Effector memory CD8-positive, alpha-beta T cell (primary cell): ENCODE data around the gene THAP4.
A peak's percentile ranks its signal among the peaks of the same experiment; 100 is the strongest.

Source experiments
- ATAC-seq: fragments of 150-1000 bp; cut with Tn5 transposase; replicated peaks from 2 replicates; pipeline ENCODE4 v1.10.0; 2021; ENCODE audit warnings: mild to moderate bottlenecking, moderate library complexity
- DNase-seq, 3 experiments: peaks; one replicate each; pipeline ENCODE4 v3.0.0; 2021
- H3K27ac Mint-ChIP-seq, 2 donors: one replicate each; pipeline ENCODE4 v1.8.0; 2022; ENCODE audit warnings: mild to moderate bottlenecking in 2 of 2, mixed read lengths in 2 of 2, moderate library complexity in 2 of 2
- H3K27me3 Mint-ChIP-seq, 2 donors: one replicate each; pipeline ENCODE4 v1.8.0; 2022; ENCODE audit warnings: mixed read lengths in 2 of 2
- H3K36me3 Mint-ChIP-seq: one replicate; pipeline ENCODE4 v1.8.0; 2022; ENCODE audit warnings: mild to moderate bottlenecking, moderate library complexity, mixed read lengths; ENCODE audit not compliant: insufficient read depth
- H3K4me1 Mint-ChIP-seq, 2 donors: one replicate each; pipeline ENCODE4 v1.8.0; 2022; ENCODE audit warnings: low read depth in 2 of 2, mixed read lengths in 2 of 2
- H3K4me3 Mint-ChIP-seq, 2 donors: one replicate each; pipeline ENCODE4 v1.8.0; 2022; ENCODE audit warnings: mild to moderate bottlenecking in 2 of 2, mixed read lengths in 2 of 2, moderate library complexity in 2 of 2
- H3K9me3 Mint-ChIP-seq, 2 donors: one replicate each; pipeline ENCODE4 v1.8.0; 2022; ENCODE audit warnings: mixed read lengths in 2 of 2

The THAP4 gene

GRCh38 chr2:241540771-241541561 lies 96.0 kb downstream of the THAP4 start:
- Mint-ChIP-seq H3K9me3 (no peaks in the 10 kb centered on the region), H3K4me1 (peaks cover 0 to 2% of the 10 kb centered on the region in 2 donors), H3K36me3 (no peaks in the 10 kb centered on the region), H3K27me3 (peaks cover 19 to 34% of the 10 kb centered on the region in 2 donors), H3K4me3 (peak overlapping the region; percentile 51 to 73), H3K27ac (no peak overlapping the region)
- peak; percentile 22 to 35 (median 27) for DNase-seq
- peak; percentile 78 for ATAC-seq

- Mint-ChIP-seq H3K4me1 (peaks cover 0 to 2% of the 10 kb centered on the region in 2 donors), H3K27ac (no peak overlapping the region), H3K4me3 (peak overlapping the region; percentile 51 to 73), H3K27me3 (peaks cover 19 to 35% of the 10 kb centered on the region in 2 donors), H3K36me3 (no peaks in the 10 kb centered on the region), H3K9me3 (no peaks in the 10 kb centered on the region)
- ATAC-seq (no peak), DNase-seq (no peak)
Measured at GRCh38 chr2:241540401-241540770, 96.6 kb downstream of the THAP4 start.

GRCh38 chr2:241539616-241540374 lies 97.2 kb downstream of the THAP4 start:
- no peaks in the 10 kb centered on the region for H3K36me3 Mint-ChIP-seq
- H3K27me3 Mint-ChIP-seq, result peaks cover 19 to 36% of the 10 kb centered on the region in 2 donors
- H3K27ac Mint-ChIP-seq, result no peak overlapping the region
- DNase-seq, result no peak
- H3K9me3 Mint-ChIP-seq, result no peaks in the 10 kb centered on the region
- H3K4me3 Mint-ChIP-seq, result no peak overlapping the region
- no peak for ATAC-seq
- H3K4me1 Mint-ChIP-seq, result peaks cover 0 to 2% of the 10 kb centered on the region in 2 donors

- Mint-ChIP-seq H3K9me3 (no peaks in the 10 kb centered on the region), H3K4me1 (peaks cover 0 to 2% of the 10 kb centered on the region in 2 donors), H3K27me3 (peaks cover 24 to 44% of the 10 kb centered on the region in 2 donors), H3K36me3 (no peaks in the 10 kb centered on the region), H3K27ac (no peak overlapping the region), H3K4me3 (no peak overlapping the region)
- no peak for ATAC-seq
- no peak for DNase-seq
Measured at GRCh38 chr2:241538838-241539615, 97.9 kb downstream of the THAP4 start.

- no peak for DNase-seq
- H3K4me3 Mint-ChIP-seq, result no peak overlapping the region
- peaks cover 0 to 2% of the 10 kb centered on the region in 2 donors for H3K4me1 Mint-ChIP-seq
- ATAC-seq, result no peak
- H3K27me3 Mint-ChIP-seq, result peaks cover 26 to 62% of the 10 kb centered on the region in 2 donors
- no peaks in the 10 kb centered on the region for H3K36me3 Mint-ChIP-seq
- H3K9me3 Mint-ChIP-seq, result no peaks in the 10 kb centered on the region
- no peak overlapping the region for H3K27ac Mint-ChIP-seq
Measured at GRCh38 chr2:241535871-241536655, 100.9 kb downstream of the THAP4 start.

- Mint-ChIP-seq H3K4me1 (no peaks in the 10 kb centered on the region), H3K27me3 (peaks cover 17 to 64% of the 10 kb centered on the region in 2 donors), H3K4me3 (no peak overlapping the region), H3K9me3 (no peaks in the 10 kb centered on the region), H3K36me3 (no peaks in the 10 kb centered on the region), H3K27ac (no peak overlapping the region)
- no peak for ATAC-seq
- no peak for DNase-seq
Measured at GRCh38 chr2:241534701-241535375, 102.1 kb downstream of the THAP4 start.
